Stimulated activated CD8-positive, alpha-beta memory T cell treated with anti-CD3 and anti-CD28 coated beads, Interleukin-12 subunit alpha, Interleukin-12 subunit beta, amount 100 ng/mL, for 24 hours (primary cell): ENCODE results near the gene STING1.
"Not testable (repeated sequence)": the region's sequence is repeated elsewhere in the genome, so short reads cannot be mapped to it uniquely, and the experiment has no call there.

Experiments used
- DNase-seq: peaks from one replicate; pipeline ENCODE4 v3.0.0-alpha.2; 2020; ENCODE audit errors: extremely low read depth

Gene STING1

GRCh38 chr5:139462586-139463276 is 19.8 kb downstream of the STING1 start, which contains the start of gene ECSCR:
ECSCR (minus strand) TSS chr5:139462743; CDS start chr5:139462670, 73 bp downstream.
- DNase-seq = no peak

GRCh38 chr5:139461698-139462097 is 20.9 kb downstream of the STING1 start:
- no peak for DNase-seq

- DNase-seq = no peak
Observed at GRCh38 chr5:139461176-139461575, 21.4 kb downstream of the STING1 start.

DNA sequence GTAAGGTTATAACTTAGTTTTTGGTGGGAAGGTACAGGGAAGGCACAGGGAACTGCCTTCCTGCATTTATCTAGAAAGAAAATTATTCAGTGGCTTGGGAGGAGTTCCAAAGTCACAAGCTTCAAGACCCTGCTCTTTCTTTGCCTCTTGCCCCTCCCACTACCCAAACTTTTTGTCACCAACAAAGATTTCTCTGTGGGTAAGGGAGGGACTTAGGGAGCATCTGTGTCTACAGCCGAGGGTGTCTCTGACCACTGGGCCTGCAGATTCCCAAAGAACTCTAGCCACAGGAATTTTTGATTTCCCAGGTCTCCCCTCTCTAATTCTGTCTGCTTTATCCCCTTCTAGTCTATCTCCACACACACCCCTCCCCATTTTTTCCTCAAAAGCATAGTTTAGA is 22.1 kb downstream of the STING1 start:
- DNase-seq = no peak

- no peak for DNase-seq
Observed at GRCh38 chr5:139459451-139459934, 23.1 kb downstream of the STING1 start.

GRCh38 chr5:139458580-139459407 is 23.8 kb downstream of the STING1 start:
- DNase-seq = no peak

- DNase-seq = no peak
Observed at GRCh38 chr5:139457653-139458306, 24.8 kb downstream of the STING1 start.

DNA sequence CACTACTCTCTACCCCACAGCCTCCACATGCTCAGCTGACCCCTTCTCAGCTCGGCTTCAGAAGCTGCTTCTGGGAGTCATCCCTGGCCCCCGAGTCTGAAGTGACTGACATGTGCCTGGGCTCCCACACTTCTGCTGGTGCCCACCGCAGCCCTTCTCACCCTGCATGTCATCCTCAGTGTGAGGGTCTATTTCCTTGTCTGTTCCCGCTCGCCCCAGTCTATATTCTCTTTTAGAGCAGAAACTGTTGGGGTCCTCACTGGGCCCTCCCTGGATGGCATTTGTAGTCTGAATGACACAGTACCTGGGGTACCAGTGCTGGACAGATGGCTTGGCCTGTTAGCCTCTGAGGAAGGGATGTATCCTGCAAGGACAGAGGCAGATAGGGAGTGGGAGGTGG is 25.3 kb downstream of the STING1 start:
- no peak for DNase-seq

DNA sequence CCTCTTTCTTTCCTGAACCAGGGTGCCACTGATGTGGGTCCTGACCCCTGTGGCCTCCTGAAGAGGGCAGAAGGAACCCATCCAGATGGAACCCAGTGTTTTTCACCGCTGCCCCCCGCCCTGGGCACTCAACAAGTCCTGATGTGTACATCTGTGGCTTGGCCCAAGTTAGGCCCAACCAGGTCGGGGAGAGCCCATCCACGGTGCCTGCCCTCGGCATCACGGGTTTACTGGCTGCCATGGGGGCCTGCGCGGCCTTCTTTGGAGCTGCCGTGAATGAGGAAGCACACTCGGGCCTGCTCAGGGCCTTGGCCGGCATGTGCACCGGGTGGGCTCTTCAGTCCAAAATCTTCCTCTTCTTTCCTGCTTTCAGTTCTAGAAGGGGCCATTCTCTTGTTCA is 25.8 kb downstream of the STING1 start:
- no peak for DNase-seq

DNA sequence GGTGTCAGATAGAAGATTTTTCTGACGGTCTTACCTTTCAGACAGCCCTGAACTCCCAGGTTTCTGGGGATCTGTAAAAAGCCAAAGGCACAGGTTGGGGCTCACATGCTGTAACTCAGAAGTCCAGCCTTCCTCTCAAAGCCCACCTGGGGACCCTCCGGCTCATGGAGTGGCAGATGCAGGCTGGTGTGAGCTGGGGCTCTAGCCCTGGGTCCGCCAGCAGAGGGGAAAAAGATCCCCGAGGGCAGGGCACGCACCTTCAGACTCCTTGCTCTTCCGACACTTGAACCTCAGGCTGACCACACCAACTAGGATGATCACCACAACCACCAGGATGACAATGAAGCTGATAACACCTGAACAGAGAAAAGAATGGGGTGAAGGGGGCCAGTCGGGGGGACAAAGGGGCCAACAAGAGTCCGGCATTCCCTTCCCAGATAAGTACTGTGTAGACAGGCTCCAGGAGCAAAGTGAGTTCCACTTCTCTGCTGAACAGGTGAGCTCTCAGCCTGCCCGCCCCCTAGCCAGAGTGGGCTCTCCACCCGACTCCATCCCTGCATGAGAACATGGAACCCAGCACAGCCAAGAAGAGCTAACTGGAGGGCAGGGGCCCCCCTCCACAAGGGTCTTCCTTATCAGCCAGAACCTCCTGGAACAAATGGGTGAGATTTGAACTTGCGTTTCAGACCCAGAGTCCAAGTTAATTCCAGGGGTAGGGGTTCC is 27.8 kb downstream of the STING1 start:
- DNase-seq = no peak

DNA sequence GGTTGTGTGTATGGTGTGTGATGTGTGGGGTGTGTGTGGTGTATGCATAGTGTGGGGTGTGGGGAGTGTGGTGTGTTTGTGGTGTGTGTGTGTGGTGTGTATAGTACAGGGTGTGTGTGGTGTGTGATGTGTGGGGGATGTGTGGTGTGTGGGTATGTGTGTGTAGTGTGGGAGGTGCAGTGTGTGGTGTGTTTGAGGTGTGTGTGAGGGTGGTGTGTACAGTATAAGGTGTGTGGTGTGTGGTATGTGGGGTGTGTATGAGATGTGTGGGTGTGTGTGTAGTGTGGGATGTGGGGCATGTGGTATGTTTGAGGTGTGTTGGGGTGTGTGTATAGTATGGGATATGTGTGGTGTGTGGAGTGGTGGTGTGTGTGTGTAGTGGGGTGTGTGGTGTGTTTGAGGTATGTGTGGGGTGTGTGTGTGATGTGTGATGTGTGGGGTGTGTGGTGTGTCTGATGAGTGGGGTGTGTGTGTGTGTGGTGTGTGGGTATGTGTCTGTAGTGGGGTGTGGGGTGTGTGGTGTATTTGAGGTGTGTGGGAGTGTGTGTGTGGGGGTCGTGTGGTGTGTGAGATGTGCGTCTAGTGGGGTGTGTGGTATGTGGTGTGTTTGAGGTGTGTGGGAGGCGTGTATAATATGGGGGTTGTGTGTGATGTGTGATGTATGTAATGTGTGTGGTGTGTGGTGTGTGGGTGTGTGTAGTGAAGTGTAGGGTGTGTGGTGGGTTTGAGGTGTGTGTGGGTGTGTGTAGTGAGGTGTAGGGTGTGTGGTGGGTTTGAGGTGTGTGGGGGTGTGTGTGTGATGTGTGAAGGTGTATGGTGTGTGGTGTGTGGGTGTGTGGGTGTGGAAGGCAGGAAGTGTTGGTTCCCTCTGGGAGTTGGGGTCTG is 28.6 kb downstream of the STING1 start:
- DNase-seq = no peak

DNA sequence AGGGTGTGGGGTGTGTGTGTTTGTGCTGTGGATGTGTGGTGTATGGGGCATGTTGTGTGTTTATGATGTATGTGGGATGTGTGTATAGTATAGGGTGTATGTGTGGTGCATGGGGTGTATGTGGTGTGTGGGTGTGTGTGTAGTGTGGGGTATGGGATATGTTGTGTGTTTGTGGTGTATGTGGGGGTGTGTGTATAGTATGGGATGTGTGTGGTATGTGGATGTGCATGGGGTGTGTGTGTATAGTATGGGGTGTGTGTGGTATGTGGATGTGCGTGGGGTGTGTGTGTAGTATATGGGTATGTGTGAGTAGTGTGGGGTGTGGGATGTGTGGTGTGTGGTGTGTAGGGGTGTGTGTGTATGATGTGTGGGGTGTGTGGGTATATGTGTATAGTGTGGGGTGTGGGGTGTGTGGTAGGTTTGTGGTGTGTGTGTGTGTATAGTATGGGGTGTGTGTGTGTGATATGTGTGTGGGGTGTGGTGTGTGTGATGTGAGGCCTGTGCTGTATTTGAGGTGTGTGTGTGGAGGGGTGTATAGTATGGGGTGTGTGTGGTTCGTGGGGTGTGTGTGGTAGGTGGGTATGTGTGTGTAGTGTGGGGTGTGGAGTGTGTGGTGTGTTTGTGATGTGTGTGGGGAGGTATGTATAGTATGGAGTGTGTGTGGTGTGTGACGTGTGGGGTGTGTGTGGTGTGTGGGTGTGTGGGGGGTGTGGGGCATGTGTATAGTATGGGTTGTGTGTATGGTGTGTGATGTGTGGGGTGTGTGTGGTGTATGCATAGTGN is 30.5 kb downstream of the STING1 start:
- no peak for DNase-seq

- DNase-seq = no peak
Observed at GRCh38 chr5:139451176-139451575, 31.4 kb downstream of the STING1 start.

GRCh38 chr5:139446956-139447779 is 35.4 kb downstream of the STING1 start:
- no peak for DNase-seq

- no peak for DNase-seq
Observed at GRCh38 chr5:139445325-139446170, 37.0 kb downstream of the STING1 start.

DNA sequence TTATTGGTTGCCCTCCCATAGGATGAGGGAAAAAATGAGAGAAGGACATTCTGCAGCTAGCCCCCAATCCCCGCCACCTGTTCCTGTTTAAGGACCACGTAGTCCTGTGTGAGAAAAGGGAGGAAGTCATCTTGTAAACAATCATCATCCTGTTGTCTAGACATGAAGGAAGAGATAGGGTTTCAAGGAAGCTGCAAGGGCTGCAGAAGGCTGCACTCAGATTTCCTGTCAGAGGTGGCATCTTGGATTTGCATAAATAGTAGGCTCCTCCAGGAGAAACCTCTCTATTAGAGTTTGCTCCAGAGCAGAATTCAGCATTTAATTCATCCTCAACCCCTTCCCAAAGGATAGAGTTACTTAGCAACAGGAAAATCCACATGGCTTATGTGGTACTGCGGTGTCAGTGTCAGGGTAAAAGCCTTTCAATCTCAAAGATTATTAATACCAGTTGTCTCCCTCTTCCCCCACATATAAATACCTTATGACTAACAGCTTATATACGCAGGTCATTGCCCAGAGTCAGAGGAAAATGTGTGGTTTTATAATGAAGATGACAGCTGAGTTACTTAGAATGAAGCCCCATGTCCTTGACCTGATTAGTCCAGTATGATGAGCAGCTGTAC is 38.6 kb downstream of the STING1 start:
- DNase-seq = no peak

- DNase-seq = not testable (repeated sequence)
Observed at GRCh38 chr5:139440416-139440815, 42.1 kb downstream of the STING1 start.
